Measurements from ENCODE around the gene PARP8.

PARP8 gene

DNA sequence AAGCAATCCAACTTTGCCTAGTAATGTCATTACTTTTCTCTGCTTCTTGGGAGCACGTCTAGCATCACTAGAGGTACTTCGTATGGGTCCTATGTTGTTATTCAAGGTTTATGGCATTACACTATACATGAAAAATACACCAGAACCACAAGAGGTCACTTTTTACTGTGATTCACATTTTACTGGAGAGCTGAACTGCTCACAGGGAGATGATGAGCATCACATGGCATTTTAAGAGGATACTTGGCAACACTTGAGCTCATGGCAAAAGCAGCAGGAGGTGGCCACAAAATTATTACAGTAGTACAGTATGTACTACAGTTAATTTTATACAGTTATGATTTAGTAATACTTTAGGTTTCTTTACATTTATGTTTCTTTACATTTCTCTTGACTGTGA lies 223.4 kb downstream of the PARP8 start:
- no peak for TF ChIP-seq TAF1 (IDR thresholded peaks at IDR 0.05; ENCODE audit: low read depth, low read length)
- no peak for TF ChIP-seq POLR2AphosphoS5 (IDR thresholded peaks at IDR 0.05; ENCODE audit: low read depth, low read length)
- no peak for TF ChIP-seq POU2F2 (IDR thresholded peaks at IDR 0.05; ENCODE audit: low read depth, low read length)
- FAIRE-seq (no peak), DNase-seq (ENCODE audit: insufficient read length, low spot score) (no peak)
